Neural cell (in vitro differentiated cells): ENCODE data around the gene FNBP1L.

Experiments used
- CTCF ChIP-seq: fragments of 450-650 bp; IDR thresholded peaks from 2 replicates; pipeline ENCODE4 v1.5.1; 2014; ENCODE audit warnings: antibody characterized with exemption, mild to moderate bottlenecking, moderate library complexity; ENCODE audit not compliant: poor library complexity, severe bottlenecking
- EP300 ChIP-seq: fragments of 450-650 bp; conservative IDR thresholded peaks from 2 replicates; pipeline ENCODE4 v1.6.1; 2014; ENCODE audit warnings: antibody characterized with exemption, mild to moderate bottlenecking, moderate library complexity; ENCODE audit not compliant: poor library complexity, severe bottlenecking
- EZH2 ChIP-seq: fragments of 200-600, 300-800 bp; shearing (Covaris generic), sonication (generic); IDR thresholded peaks from 2 replicates; pipeline ENCODE4 v1.6.1; 2014; ENCODE audit warnings: antibody characterized with exemption, low read length, borderline replicate concordance, mild to moderate bottlenecking; ENCODE audit not compliant: insufficient read depth, poor library complexity, severe bottlenecking
- MXI1 ChIP-seq: fragments of 450-650 bp; conservative IDR thresholded peaks from 2 replicates; pipeline ENCODE4 v1.6.1; 2014; ENCODE audit warnings: antibody characterized with exemption, mild to moderate bottlenecking; ENCODE audit not compliant: poor library complexity, severe bottlenecking
- POLR2AphosphoS5 ChIP-seq: IDR thresholded peaks from 2 replicates; pipeline ENCODE4 v1.6.1; 2012
- RAD21 ChIP-seq: fragments of 450-650 bp; conservative IDR thresholded peaks from 2 replicates; pipeline ENCODE4 v1.6.1; 2014; ENCODE audit warnings: antibody characterized with exemption, mild to moderate bottlenecking, moderate library complexity
- REST ChIP-seq: IDR thresholded peaks from 2 replicates; pipeline ENCODE4 v1.6.1; 2012; ENCODE audit warnings: borderline replicate concordance

GRCh38 chr1:93504247-93505033 is 56.5 kb downstream of the FNBP1L start:
- no peak for TF ChIP-seq EP300
- TF ChIP-seq CTCF: no peak
- no peak for TF ChIP-seq REST
- no peak for TF ChIP-seq POLR2AphosphoS5
- TF ChIP-seq EZH2: no peak
- TF ChIP-seq MXI1: no peak
- TF ChIP-seq RAD21: no peak
